Bronchial epithelial cell (primary cell): Measurements from ENCODE around the gene STXBP1. TPM values are rescaled to one million over a fixed set of nuclear protein-coding genes. Genes with fewer than 3 reads are reported as not detected.

Experiments used
- DNase-seq: peaks from one replicate; pipeline ENCODE4 v3.0.0-alpha.2; 2010; ENCODE audit warnings: low read depth
- FAIRE-seq: peaks from 2 replicates; lab custom pipeline; 2011; peaks lifted over from hg19 to GRCh38; lab: Jason Lieb, UNC
- H3K27me3 ChIP-seq: 2 replicates; pipeline ENCODE4 v1.5.1; 2011; ENCODE audit warnings: low read length; ENCODE audit not compliant: control insufficient read depth, insufficient read depth
- H3K36me3 ChIP-seq: 2 replicates; pipeline ENCODE4 v1.5.1; 2011; ENCODE audit warnings: low read length; ENCODE audit not compliant: control insufficient read depth, insufficient read depth
- H3K4me3 ChIP-seq: 2 replicates; pipeline ENCODE4 v1.5.1; 2011; ENCODE audit warnings: mild to moderate bottlenecking, low read depth, low read length, control low read depth
- total RNA-seq: library from RNA; depleted of rRNA; stranded (reverse); fragments of >200 nt; gene quantifications from 2 replicates; pipeline ENCODE4 v1.2.1, GENCODE V29; 2014
- TF ChIP-seq, protein P1 (sequence below): IDR thresholded peaks from 2 replicates; pipeline ENCODE4 v1.5.1; 2011; ENCODE audit warnings: mild to moderate bottlenecking, moderate library complexity, low read length, control low read depth, inconsistent platforms; ENCODE audit not compliant: insufficient read depth, severe bottlenecking

The STXBP1 gene
- total RNA-seq, 1 donor from 2014 or later: 17.1 TPM

DNA sequence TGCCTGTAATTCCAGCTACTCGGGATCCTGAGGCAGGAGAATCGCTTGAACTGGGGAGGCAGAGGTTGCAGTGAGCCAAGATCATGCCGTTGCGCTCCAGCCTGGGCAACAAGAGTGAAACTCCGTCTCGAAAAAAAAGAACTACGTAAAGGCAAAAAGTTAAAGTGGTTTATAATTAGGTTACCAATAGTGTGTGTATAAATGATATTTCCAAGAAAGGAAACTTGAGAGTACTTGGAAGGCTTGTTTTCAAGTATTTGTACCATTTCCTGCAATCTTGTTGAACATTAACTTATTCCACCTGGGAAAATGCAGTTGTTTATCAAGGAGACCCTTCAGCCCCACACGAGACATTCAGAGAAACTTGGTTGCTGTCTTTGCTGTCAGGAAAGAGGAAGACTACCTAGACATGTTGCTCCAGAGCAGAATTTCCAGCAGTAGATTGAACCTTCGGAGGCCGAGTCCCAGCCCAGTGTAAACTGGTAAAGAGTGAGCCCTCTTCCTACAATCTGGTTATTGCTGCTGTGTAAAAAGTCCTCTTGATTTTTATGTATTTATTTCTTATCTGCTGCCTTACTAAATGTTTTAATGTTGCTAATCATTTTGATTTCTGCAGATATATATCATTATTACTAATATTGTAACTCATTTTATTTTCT is 30.1 kb downstream of the STXBP1 start:
- FAIRE-seq (no peak), DNase-seq (no peak)
- Histone ChIP-seq H3K4me3 (no peak overlapping the region), H3K36me3 (no peaks in the 10 kb centered on the region), H3K27me3 (no peaks in the 10 kb centered on the region)
- TF ChIP-seq, protein P1, sequence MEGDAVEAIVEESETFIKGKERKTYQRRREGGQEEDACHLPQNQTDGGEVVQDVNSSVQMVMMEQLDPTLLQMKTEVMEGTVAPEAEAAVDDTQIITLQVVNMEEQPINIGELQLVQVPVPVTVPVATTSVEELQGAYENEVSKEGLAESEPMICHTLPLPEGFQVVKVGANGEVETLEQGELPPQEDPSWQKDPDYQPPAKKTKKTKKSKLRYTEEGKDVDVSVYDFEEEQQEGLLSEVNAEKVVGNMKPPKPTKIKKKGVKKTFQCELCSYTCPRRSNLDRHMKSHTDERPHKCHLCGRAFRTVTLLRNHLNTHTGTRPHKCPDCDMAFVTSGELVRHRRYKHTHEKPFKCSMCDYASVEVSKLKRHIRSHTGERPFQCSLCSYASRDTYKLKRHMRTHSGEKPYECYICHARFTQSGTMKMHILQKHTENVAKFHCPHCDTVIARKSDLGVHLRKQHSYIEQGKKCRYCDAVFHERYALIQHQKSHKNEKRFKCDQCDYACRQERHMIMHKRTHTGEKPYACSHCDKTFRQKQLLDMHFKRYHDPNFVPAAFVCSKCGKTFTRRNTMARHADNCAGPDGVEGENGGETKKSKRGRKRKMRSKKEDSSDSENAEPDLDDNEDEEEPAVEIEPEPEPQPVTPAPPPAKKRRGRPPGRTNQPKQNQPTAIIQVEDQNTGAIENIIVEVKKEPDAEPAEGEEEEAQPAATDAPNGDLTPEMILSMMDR: no peak

DNA sequence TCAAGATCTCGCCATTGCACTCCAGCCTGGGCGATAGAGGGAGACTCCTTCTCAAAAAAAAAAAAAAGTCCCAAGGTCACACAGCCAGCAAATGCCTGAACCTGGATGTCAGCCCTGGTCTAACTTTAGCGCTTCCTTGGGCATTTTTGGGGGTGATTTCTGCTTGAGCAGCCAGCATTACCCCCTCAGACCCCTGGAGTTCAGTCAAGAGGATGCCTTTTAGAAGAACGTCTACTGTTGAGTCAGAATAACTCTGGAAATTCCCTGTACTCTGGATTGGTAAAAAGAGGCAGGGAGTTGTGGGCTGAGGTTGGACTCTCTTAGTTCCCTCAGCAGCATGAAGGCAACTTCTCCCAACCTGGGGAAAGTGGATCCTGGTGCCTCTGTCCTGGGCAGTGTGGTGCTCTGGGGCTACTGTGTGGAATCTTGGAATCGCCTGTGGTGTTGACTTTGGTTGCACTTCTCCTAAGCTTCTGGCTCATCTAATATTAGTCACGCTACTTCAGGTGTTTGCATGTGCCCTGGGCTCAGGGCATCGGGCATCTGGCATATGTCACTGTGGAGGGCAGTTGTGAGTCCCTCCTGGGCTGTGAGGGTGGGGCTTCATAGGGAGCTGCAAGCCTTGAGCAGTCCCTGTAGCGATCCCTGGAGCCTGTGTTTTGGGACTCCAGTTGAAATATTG is 32.2 kb downstream of the STXBP1 start:
- TF ChIP-seq, protein P1: no peak
- no peak overlapping the region for H3K4me3 ChIP-seq
- DNase-seq (no peak), FAIRE-seq (no peak)
- H3K36me3 ChIP-seq: no peaks in the 10 kb centered on the region
- H3K27me3 ChIP-seq: no peaks in the 10 kb centered on the region

DNA sequence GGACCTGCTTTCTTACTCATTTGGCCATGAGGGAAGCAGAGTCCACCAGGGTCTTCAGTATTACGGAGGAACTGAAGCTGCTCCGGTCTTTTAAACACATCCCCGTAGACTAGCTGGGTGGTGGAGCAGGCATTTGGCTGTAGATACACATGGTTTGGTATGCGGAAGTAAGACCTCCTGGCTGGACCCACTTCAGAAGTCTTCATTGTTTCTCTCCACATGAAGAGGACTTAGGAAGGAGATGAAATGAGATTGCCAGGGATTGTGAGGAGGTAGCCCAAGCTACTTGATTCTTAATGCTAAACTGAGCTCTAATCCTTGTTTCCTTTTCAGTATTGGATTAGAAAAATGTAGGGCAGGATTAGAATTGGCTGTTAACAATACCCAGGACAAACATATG is 32.9 kb downstream of the STXBP1 start:
- DNase-seq (peak; percentile 6), FAIRE-seq (no peak)
- no peaks in the 10 kb centered on the region for H3K27me3 ChIP-seq
- no peaks in the 10 kb centered on the region for H3K36me3 ChIP-seq
- H3K4me3 ChIP-seq: no peak overlapping the region
- TF ChIP-seq, protein P1: no peak

DNA sequence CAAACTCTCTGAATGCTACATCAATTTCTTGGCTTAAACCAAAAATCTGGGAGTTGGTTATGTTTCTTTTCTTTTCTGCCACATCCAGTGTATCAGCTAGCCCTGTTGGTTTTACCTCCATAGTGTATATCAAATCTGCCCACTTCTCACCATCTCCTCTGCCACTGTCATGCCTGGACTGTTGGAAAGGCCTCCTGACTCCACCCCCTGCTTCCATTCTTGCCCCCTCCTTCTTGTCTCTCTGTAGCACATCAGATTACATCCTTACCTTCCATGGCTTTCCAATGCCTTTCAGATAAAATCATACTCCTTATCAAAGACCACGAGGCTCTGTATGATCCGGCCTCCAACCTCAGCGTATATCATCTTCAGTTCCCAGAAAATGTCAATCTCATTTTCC is 35.4 kb downstream of the STXBP1 start:
- H3K27me3 ChIP-seq: no peaks in the 10 kb centered on the region
- no peak overlapping the region for H3K4me3 ChIP-seq
- TF ChIP-seq, protein P1: no peak
- DNase-seq (no peak), FAIRE-seq (no peak)
- no peaks in the 10 kb centered on the region for H3K36me3 ChIP-seq

DNA sequence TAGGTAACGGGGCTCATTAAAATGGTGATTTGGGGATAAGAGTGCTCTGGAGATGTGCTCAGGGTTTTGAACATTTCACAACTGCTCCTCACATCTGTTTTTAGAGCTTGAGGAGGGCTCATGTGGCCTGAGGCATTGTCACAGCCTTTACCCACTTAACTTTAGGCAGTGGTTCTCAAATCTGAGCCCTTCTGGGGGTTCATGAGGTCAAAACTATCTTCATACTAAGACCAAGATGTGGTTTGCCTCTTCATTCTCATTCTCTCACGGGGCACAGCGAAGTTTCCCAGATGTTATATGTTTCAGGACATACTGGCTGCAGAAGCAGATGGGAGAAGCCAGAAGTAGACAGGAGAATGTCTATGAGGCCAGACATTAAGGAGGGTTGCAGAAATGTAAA is 38.4 kb downstream of the STXBP1 start:
- TF ChIP-seq, protein P1: no peak
- peaks cover 3% of the 10 kb centered on the region for H3K36me3 ChIP-seq
- no peaks in the 10 kb centered on the region for H3K27me3 ChIP-seq
- H3K4me3 ChIP-seq: no peak overlapping the region
- DNase-seq (no peak), FAIRE-seq (no peak)
